GM19099 (cell line): Measurements from ENCODE around the gene IFT20.

Experiments used
- POLR2A ChIP-seq: IDR thresholded peaks from 3 replicates; pipeline ENCODE4 v1.6.1; 2011; ENCODE audit warnings: low read depth; ENCODE audit not compliant: insufficient read length; ENCODE audit errors: extremely low read depth

IFT20 gene

GRCh38 chr17:28345419-28346198, 10.3 kb upstream of the IFT20 start:
- TF ChIP-seq POLR2A: no peak

DNA sequence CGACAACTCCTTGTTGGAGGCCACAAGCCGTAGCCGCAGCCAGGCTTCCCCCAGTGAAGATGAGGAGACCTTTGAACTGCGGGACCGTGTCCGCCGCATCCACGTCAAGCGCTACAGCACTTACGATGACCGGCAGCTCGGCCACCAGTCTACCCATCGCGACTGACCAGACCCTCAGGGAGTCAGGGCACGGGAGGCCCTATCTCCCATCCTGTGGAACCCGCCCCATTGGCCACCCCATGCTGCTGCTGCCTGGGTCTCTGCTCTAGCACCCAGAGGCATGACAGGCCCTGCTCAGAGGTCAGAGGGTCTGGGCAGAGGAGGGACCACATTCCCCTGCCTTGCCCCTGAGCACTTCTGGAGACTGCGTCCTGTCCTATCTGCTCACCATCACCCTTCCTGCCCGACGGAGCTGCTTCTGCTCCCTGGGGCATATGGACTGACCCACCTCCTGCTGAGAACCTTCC, 9.2 kb upstream of the IFT20 start:
- no peak for TF ChIP-seq POLR2A

GRCh38 chr17:28344011-28344410, 8.7 kb upstream of the IFT20 start:
- no peak for TF ChIP-seq POLR2A

GRCh38 chr17:28343491-28343932, 8.2 kb upstream of the IFT20 start:
- no peak for TF ChIP-seq POLR2A

DNA sequence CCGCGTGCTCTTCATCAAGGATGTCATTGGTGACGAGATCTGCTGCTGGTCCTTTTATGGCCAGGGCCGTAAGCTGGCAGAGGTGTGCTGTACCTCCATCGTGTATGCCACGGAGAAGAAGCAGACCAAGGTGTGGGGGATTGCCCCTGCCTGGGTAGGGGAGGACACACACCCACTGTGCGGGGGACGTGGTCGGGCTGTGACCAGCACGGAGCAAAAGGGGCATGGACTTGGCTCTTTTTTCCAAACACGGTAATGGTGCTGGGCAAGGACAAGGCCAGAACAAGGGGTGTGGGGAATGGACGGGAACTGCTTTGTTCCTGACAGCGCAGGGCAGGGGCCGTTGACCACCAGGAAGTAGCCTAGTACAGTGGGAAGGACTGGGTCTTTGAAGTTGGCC, 7.0 kb upstream of the IFT20 start:
- no peak for TF ChIP-seq POLR2A

GRCh38 chr17:28341516-28341915, 6.2 kb upstream of the IFT20 start:
- TF ChIP-seq POLR2A: no peak

GRCh38 chr17:28340374-28340773, 5.1 kb upstream of the IFT20 start:
- TF ChIP-seq POLR2A: no peak

GRCh38 chr17:28339431-28339830, 4.2 kb upstream of the IFT20 start:
- TF ChIP-seq POLR2A: no peak

GRCh38 chr17:28338056-28338768, 2.9 kb upstream of the IFT20 start:
- TF ChIP-seq POLR2A: no peak

- TF ChIP-seq POLR2A: no peak
Measured at GRCh38 chr17:28335959-28336871, 943 bp upstream of the IFT20 start.

- TF ChIP-seq POLR2A: no peak
Measured at GRCh38 chr17:28334666-28335200, 539 bp downstream of the IFT20 start.

- TF ChIP-seq POLR2A: no peak
Measured at GRCh38 chr17:28334171-28334570, 1.1 kb downstream of the IFT20 start.

GRCh38 chr17:28333083-28333746, 2.1 kb downstream of the IFT20 start:
- TF ChIP-seq POLR2A: no peak

- TF ChIP-seq POLR2A: no peak
Measured at GRCh38 chr17:28331891-28332420, 3.3 kb downstream of the IFT20 start.
